ENCODE data around the gene E2F3.

The E2F3 gene

DNA sequence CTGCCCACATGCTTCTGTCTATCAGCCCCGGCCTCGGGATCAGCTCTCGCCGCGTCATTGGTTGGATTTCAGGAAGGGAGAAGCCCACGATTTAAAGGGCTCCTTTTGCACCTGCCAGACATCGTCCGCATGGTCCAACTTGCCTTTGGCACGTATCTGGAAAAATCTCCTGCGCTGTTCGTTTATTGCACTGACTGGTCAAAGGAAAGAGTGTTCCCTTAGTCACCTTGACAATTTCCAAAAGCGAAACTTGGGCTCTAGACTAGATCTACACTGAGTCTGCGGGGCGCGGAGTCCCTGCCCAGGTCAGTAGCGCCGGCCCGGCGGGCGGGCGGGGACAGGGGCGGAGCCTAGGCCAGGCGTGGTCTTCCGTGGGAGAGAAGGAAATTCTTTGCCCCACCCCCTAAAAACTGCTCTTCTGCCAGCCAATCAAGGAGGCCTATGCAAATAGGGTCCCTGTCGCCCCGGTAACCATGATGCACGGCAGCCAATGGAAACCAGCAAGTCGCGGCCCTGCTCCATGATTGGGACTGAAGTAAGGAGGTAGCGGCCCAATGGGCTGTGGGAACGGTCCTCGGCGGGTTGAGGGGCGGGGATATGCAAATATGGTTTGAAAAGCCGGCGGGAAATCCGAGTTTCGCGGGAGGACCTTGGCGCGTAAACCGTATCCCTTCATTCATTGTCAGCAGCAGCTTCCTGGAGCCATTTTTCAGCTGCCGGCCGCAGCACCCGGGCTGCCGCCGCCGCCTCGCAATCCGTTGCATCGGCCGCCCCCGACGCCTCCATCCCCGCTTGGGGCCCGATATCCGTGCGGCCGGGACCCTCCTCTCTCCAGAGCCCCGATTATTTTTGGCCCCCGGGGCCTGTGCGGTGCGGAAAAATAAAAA lies at the start of gene E2F3:
Gene E2F3, plus strand, starts transcription at position 675 of the 887 bp plus-strand sequence. CDS start 354 bp downstream, outside the sequence.
- DNase-seq = peak; percentile 100

- no peak for DNase-seq
Measured at GRCh38 chr6:20352346-20352745, 49.3 kb upstream of the E2F3 start.

- no peak for DNase-seq
Measured at GRCh38 chr6:20353134-20353533, 48.5 kb upstream of the E2F3 start.

GRCh38 chr6:20354366-20354765 lies 47.3 kb upstream of the E2F3 start:
- DNase-seq = no peak

DNA sequence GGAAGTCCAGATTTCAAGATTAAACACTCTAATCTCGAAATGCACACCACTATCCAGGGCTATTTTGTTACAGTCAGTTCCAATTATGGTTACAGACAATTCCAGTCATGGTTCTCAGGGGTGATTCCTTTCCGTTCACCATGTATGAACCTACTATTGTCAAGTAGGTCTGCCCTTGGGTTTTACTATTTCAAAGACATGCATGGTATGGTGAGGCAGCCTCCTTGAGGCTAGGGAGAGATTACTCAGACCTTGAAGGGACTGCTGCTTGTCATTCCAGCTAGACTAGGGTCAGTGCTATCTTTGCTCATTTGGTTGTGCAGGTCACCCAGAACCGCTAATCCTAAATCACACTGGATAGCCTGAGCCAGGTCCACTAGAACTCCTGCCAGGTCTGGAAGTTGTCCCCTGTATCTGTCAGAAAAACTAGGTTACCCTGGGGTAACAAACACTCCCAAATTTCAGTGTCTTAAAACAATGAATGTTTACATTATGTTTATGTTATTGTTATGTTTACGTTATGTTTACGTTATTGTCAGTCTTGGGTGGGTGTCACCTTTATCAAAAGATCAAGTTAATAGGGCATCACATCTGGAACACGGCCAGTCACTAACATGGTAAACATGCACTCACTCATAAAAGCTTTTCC lies 41.1 kb upstream of the E2F3 start:
- DNase-seq = no peak

DNA sequence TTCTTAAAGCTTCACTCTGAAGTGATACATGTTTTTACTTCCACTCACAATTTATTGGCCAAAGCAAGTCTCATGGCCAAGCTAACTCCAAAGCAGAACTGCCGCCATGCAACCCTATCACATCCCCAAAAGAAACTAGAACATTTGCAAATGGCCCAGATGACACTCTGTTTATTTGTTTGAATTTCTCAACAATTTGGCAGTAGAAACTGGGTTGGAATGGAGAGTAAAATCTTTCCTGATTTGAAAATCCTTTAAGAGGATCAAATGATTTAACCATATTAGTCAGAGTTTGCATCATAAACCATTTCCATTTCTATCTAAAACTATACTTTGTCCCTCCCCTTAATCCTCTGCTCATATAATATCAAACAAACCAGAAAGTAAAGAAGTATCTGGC lies 39.1 kb upstream of the E2F3 start:
- no peak for DNase-seq

- DNase-seq = no peak
Measured at GRCh38 chr6:20364327-20364726, 37.4 kb upstream of the E2F3 start.

DNA sequence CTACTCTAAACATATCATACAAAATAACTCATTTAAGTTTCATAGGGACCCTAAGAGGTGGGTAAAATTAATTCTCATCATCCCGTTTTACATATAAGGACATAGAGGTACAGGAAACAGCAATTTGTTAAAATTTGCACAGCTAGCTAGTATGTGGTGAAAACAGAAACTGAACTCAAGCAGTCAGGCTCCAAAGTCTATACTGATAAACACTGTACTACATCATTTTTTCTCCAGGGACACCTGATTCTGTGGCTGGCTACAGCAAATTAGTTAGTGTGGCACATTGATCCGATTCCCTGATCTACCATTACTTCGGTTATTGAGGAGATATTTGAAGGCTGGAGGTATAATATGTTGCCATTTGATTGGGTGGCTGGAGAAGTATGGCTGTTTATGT lies 36.2 kb upstream of the E2F3 start:
- no peak for DNase-seq

DNA sequence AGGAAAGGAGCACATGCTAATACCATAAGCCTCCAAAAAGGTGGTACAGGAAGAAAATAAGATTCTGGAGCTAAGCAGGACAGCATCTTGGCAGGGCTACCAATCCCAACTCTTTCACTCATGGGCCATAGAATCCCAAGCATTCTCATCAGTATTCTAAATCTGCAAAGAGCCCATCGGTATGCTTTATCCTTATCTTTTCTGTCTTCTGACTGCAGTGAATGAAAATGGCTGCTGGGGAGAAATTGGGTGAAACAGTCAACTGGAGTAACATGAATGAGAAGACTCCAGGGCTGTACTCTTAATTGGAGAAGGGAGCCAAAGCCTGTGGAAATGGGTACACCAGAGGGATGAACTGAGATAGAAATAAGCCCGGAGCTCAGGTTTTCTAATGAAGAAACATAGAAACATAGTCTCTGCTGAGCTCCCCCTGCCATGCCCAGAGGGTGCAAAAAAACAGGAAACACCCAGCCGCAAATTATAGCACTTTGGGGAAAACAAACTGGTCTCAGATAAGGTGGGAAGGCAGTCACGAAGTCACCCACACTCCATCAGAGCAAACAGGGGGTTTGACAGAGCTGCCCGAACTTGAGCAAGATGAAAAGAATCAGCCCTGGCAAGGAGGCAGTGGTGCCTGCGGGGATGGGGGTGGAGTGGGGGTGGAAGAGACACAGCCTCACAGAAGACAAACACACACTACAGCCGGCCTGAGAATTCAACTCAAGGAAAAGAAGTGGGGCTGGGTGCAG lies 35.4 kb upstream of the E2F3 start:
- DNase-seq = no peak

- DNase-seq = no peak
Measured at GRCh38 chr6:20367743-20368485, 33.8 kb upstream of the E2F3 start.

GRCh38 chr6:20370393-20370792 lies 31.3 kb upstream of the E2F3 start:
- no peak for DNase-seq

GRCh38 chr6:20370801-20371200 lies 30.9 kb upstream of the E2F3 start:
- DNase-seq = no peak

DNA sequence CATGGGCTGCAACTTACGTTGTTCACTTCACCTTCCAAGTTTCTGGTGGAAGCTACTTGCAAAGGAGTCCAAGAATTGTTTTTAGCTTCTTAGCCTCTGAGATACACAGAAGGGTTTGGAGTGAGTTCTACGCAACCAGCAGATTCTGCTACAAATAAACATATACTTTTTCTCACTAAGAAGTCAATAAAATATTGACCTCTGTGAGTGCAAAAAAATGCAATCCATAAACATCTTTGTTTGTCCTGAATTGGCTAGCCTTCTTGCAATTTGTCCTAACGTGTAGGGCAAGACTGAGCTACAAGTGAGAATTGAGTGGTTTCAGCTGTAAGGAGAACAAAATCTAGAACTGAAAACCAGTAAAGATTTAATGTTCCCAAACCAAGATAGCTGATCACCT lies 26.2 kb upstream of the E2F3 start:
- no peak for DNase-seq

- DNase-seq = no peak
Measured at GRCh38 chr6:20377623-20378265, 23.9 kb upstream of the E2F3 start.

DNA sequence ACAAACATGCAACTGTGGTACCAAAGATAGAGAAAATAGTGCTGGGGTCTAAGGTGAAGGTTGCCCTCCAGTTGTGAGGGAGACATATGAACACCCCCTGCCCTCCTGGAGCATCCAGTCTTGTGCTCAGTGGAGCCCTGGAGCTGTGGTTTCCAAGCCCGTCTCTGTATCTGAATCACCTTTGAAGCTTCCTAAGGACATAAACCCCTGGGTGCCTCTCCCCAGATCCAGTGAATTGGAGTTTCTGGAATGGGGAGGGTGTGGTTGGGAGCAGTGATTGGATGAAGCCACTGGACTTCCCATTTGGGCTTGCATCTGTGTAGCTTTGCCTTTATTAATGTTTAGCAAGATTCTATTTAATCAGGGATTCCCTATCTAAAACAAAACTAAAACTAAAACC lies 22.4 kb upstream of the E2F3 start:
- DNase-seq = no peak

GRCh38 chr6:20386218-20386617 lies 15.5 kb upstream of the E2F3 start:
- DNase-seq = no peak

GRCh38 chr6:20389066-20389465 lies 12.6 kb upstream of the E2F3 start:
- no peak for DNase-seq

- no peak for DNase-seq
Measured at GRCh38 chr6:20393297-20393696, 8.4 kb upstream of the E2F3 start.

DNA sequence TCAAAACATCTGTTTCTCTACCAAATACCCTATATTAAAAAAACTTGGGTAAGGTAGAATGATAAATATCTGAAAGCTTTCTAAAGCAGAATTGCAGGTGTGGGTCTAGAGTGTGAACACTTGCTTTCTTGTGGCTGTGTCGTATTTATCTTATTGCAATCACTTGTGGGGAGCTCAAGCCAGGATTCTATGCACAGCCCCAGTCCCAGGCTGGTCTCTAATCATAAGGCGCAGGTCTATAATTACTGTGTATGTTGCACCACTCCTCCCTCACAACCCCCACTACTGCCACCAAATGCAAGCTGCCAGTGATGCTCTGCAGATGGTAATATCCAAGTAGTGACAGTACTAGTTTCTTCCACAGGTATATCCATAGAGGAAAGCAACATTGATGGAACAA lies 2.2 kb upstream of the E2F3 start:
- DNase-seq = no peak

- no peak for DNase-seq
Measured at GRCh38 chr6:20400456-20401204, 1.0 kb upstream of the E2F3 start.

DNA sequence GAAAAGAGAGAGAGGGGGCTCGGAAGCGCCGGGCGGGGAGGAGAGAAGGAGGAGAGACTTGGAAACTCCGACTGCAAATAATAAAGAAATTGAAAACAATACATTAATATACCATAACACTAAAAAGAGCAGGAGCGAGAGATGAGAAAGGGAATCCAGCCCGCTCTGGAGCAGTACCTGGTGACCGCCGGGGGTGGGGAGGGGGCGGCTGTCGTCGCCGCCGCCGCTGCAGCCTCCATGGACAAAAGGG lies 338 bp downstream of the E2F3 start:
- no peak for DNase-seq

All from NCI-H2029 (cell line).